HG03575 (cell line): ENCODE measurements around the gene BTBD9.
A peak's percentile ranks its signal among the peaks of the same experiment; 100 is the strongest.

Source experiments
- ATAC-seq: cut with Tn5 transposase; IDR thresholded peaks from one replicate; pipeline ENCODE4 v1.9.1; 2021; ENCODE audit not compliant: unreplicated experiment, insufficient number of reproducible peaks, low FRiP score; ENCODE audit errors: extremely low read depth

The BTBD9 gene

DNA sequence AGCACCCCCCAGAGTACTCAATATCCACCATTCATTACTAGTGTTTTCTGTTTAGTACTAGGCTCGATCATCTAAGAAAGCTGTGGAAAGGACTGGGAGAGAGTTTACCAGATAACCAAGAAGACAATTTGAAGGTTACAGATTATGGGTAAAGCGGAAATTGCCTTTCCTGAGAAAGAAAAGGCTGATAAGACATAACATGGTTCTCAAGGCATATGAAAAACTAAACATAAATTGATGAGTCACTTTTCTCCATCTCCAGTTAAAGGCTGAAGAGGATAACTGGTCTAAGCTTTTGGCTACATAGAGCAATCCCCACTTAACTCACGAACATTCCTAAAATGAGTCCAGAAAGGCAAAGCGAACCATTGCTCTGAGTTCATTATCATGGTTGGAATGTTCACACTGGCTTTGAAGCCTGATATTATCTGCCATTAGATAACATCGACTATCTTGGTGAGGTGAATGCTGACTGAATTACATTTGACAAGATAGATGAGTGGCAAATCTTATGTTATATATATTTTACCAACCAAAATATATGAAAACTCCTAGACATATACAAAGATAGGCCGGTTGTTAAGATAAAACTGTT is 65.8 kb downstream of the BTBD9 start:
- ATAC-seq: no peak

DNA sequence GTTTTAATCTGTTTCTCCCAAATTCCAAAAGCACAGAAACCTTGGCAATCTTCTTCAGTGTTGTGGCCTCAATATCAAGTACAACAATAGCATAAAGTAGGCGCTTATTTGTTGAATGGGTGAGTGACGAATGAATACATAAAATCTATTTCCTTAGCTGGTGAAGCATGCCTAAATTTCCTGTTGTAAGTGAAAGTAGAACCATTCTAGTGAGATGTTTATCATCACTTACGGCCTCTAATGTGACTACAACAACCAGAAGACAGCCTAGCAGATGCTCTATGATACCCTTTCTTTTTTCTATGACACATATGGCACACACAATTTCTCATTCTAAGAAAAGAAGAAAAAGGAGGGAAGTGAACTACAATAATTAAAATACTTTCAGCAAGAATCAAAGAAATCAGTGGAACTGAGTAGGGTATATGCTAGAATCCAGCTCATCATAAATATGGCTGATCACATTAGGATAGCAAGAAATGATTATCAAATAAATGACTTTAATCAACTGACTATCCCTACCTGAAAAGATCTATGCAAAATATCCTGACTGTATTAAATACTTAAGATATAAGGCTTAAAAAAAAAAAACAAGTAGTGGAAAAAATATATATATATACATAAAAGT is 67.4 kb downstream of the BTBD9 start:
- no peak for ATAC-seq

DNA sequence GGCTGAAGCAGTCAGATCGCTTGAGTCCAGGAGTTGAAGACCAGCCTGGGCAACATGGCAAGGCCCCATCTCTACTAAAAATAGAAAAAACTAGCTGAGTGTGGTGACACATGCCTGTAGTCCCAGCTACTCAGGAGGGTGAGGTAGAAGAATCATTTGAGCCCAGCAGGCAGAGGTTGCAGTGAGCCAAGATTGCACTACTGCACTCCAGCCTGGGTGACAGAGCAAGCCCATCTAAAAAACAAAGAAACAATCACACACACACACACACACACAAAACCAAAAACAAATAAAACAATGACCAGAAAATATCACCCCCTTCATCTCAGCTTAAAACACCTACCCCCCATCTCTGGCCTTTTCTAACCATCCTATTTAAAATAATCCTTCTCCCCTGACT is 68.0 kb downstream of the BTBD9 start:
- ATAC-seq: no peak

DNA sequence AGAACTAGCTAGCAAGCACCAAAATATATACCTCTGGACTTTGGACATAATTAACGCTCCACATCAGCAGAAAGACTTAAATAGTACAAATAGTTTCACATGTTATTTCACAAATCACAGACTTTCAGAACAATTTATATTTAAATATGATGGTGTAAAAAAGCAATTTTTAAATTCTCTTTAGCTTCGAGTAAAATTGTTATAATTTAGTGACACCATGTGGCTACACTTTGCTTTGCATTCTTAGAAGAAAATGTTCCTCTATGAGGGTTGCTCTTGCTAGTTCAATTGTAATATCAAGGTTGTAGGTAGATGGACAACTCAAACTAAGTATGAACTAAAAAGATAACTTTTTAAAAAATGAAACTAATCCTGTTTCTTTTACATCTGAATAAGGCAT is 69.0 kb downstream of the BTBD9 start:
- no peak for ATAC-seq

DNA sequence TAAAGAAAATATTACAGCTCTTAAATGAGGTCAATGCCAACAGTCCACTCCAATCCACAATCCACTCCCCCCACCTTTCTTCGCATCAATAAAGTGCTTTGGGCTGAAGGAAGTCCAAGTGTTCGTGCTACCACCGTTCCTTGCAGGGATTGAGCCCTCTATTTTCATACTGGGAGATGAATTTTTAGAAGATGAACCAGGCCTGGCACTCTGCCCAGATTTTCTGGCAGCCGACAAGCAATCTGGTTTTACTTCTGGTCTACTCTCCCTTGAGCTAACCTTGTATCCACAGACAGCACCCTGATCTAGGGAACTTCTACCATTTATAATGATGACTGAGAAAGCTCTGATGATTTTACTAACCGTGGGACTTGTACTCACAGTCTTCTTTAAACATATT is 72.3 kb downstream of the BTBD9 start:
- no peak for ATAC-seq

DNA sequence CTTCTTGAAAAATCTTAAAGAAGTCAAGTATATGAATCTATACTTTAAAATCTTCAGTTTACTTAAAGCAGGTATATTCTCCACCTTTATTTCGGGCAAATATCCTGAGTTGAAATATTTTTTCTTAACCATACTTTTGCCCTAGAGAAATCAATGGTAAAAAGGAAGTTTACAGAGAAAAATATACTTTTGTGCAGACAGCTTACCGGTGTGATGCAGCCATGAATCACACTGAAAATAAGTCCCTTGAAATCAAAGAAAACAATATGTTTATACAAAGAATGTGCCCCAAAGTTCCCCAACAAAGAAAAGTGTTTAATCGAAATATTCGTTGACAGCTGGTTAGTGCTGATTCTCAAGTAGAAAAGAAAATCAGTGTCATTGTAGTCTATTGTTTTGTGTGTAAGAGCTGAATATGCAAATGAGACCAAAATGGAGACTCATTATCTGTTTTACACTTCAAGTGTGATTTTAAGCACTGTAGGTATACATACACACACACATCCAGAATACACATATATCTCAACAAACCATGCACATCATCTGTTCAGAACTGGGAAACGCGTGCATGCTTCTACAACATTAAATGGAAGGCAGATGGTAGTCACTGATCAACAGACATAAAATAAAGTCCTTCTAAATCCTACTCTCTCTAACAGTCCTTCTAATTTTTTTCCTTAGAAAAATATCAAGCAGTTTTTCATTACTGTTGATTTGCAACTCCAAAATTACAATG is 73.3 kb downstream of the BTBD9 start:
- ATAC-seq: no peak

DNA sequence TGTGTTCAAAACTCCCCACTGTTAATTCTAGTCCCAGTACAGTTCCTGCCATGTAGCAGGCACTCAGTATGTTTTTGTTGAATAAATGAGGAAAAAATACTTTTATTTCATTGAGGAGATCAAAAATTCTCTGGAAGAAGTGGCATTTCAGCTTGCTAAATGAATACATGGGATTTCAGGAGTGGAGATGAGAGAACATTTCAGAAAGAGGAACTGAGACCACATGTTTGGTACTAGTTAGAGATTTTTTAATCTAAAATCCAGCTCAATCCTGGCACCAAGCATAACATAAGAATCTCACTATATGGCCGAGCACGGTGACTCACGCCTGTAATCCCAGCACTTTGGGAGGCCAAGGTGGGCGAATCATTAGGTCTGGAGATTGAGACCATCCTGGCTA is 75.4 kb downstream of the BTBD9 start:
- no peak for ATAC-seq

DNA sequence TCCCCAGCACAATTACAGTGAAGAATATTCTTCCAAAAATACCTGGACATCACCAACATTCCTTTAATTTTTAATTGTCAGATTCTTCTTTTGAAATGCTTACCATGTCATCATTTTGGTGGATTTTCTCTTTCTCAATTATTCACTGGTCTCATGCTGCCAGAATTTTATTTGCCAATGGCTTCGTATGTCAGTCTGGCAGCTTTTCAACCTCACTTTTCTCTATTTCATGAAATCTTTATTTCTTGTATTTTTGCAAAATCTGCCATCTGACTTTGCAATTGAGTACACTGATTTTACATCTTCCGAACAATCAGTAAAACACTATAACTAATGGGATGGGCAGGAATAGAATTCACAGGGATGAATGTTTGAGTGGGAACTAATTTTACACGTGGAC is 84.1 kb downstream of the BTBD9 start:
- ATAC-seq: no peak

DNA sequence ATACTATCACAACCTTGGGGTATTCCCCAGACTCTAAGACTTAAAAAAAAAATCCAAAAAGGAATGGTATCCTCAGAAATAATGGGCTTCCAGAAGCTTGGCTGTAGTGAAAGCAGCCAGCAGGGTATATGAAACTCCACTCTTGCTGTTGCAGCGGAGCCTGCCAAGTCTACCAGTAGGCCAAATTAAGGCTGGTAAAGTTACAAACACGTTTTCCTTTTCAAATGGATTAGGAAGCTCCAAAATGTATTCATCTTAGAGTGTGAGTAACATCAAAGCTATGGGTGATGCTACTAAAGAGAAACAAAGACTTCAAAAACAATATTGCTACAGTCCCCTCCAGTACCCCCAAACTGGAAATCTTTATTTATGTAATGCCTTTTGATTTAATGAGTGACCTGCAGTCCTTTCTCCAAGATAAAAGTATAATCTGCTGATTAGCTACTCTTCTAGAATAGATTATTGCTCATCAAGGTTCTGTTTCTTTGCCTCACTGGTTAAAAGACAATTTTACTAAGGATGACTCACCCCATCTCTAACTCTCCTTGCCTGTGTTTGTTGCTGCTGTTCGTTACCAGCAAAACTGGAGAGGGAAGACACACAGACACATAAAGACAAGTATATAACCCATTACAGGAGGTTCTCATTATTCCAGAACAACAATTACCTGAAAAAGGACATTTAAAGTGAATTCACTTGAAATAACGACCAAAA is 84.9 kb downstream of the BTBD9 start:
- ATAC-seq: no peak

DNA sequence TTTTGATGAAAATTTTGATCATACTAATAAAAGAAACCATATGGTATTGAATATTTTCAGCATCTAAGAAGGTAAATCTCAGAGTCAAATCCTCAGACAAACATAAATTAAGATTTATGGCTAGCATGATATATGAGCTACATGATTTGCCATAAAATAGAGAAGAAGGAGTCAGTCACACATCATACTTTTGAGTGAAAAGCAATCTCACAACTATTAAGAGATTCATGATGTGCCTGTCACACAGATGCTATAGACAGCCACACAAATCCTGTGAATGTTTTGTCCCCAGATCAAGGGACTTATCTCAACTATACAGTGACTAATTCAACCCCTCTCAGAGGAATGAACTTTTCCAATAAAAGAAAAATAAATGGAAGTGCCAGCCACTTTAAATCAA is 85.7 kb downstream of the BTBD9 start:
- ATAC-seq: no peak

DNA sequence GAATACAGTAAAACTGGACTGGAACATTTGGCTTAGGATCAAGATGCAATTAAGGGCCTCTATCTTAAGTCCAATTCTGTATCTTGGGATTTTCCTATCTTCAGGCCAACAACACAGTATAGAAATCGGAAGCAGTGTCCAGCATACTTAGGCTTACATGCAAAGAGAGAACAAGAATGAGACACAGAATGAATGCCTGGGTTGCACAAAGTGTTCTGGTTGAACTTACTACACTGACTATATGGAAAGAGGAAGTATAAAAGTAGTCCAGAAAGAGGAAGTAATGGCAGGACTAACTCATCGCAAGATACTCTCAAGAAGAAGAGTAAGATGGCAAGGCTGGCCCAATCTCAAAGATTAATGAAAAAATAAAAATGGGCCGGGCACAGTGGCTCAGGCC is 87.6 kb downstream of the BTBD9 start:
- peak; percentile 49 for ATAC-seq

DNA sequence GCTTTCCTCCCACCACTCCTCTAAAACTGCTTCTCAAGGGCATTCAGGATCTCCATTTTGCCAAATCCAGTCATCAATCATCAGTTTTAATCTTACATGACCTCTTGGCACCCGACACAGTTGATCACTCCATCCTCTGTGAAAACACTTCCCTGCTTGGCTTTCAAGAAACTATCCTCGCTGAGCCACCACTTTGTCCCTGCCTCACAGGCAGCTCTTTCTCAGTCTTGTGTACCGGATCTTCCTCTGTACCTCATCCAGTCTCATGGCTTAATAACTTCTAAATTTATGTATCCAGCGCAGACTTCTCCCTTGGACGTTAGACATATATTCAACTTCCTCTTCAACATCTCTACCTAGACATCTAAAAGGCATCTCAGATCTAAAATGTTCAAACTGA is 89.9 kb downstream of the BTBD9 start:
- no peak for ATAC-seq

DNA sequence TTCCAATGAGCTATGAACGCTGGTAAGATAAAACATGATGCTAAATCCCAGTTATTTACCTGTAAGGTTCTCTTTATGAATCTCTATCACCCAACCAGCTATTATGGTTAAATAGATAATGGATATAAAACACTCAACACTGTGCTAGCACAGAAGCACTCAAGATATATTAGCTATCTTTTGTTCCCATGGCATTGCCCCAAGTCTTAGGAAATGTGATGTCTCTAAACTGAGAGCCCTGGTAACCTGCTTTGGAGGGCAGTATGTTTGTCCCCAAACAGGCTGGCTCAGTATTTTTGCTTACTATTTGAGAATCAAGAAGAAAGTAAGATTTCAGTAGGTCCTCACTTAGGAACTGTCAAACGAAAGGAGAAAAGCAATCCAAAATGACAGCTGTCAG is 90.5 kb downstream of the BTBD9 start:
- no peak for ATAC-seq

DNA sequence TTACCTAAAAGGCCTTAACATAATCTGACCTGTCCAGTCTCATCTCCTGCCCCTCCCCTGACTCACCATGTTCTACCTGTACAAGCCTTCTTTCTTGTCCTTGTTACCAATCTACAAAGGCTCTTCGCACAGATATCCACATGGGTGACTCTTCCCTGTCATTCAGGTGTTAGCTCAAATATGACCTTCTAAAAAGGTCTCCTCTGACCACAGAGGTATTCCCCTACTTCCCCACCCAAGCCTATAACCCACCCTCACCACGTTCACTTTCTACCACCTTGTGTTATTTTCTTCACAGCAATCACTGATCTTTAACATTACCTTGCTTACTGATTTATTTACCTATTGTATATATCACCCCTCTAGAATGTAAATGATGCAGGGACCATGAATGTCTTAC is 96.7 kb downstream of the BTBD9 start:
- ATAC-seq: no peak

DNA sequence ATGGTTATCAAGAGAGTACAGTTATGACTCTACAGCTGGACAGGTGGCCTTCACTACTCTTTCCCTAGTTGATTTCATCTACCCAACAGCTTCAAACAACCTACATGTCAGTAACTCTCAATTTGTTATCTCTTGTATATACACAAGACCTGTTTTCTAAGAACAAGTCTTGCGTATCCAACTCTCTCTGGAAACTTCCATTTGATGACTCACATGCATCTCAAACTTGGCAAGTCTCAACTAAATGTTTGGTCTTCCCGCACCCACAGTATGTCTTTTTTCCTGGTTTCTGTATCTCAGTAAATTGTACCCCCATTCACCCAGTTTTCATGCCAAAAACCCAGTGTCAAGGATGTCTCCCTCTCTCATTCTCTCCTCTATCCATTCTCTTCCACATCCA is 97.7 kb downstream of the BTBD9 start:
- no peak for ATAC-seq

DNA sequence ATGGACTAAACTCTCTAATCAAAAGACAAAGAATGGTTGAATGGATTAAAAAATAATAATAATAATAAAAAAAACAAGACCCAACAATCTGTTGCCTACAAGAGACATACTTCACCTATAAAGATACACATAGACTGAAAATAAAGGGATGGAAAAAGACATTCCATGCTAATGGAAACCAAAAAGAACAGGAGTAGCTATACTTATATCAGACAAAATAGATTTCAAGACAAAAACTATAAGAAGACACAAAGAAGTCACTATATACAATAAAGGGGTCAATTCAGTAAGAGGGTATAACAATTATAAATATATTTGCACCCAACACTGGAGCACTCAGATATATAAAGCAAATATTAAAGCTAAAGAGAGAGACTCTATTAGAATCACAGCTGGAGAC is 106.7 kb downstream of the BTBD9 start:
- no peak for ATAC-seq

DNA sequence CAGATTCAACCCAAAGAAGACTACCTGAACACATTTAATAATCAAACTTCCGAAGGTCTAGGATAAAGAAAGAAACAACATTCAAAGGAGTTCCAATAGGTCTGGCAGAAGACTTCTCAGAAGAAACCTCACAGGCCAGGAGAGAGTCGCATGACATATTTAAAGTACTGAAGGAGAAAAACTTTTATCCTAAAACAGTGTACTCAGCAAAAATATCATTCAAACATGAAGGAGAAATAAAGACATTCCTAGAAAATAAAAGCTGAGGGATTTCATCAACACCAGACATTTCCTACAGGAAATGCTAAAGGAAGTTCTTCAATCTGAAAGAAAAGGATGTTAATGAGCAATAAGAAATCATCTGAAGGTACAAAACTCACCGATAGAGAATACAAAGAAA is 108.6 kb downstream of the BTBD9 start:
- no peak for ATAC-seq

DNA sequence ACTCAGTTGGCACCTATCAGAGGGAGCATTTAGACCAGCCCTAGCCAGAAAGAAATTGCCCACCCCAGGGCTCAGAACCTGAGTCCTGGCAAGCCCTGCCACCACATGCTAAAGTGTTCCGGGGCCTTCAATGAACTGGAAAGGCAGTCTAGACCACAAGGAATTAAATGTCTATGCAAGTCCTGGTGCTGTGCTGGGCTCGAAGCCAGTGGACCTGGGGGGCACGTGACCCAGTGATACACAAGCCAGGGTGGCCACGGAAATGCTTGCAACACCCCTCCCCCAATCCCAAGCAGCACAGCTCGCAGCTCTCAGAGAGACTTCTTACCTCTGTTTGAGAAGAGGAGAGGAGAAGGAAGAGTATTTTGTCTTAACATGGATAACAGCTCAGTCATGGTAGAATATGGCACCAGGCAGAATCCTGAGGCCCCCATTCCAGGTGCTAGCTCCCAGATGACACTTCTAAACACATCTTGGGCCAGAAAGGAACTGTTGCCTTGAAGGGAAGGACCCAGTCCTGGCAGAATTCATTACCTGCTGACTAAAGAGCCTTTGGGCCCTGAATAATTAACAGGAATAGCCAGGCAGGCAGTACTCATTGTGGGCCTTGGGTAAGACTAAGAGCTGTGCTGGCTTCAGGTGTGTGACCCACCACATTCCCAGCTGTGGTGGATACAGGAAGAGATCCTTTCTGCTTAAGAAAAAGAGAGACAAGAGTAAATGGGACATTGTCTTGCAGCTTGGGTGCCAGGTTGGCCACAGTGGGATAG is 111.3 kb downstream of the BTBD9 start:
- no peak for ATAC-seq

DNA sequence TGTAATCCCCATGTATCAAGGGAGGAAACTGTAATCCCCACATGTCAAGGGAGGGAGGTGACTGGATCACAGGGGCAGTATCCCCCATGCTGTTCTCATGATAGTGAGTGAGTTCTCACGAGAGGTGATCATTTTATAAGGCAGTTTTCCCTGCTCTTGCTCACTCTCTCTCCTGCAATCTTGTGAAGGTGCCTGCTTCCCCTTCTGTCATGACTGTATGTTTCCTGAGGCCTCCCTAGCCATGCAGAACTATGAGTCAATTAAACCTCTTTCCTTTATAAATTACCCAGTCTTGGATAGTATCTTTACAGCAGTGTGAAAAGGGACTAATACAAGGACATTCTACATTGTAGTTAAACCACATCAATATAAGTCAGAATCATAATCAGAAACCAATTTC is 112.4 kb downstream of the BTBD9 start:
- ATAC-seq: no peak
